Esophagus squamous epithelium (tissue), 5 donors: ENCODE data around the gene ZNF593. TPM values are rescaled to one million over a fixed set of nuclear protein-coding genes. Genes with fewer than 3 reads are reported as not detected.

Source experiments
- DNase-seq: peaks from one replicate; lab custom pipeline; 2025; lab: John Stamatoyannopoulos, UW
- H3K27ac ChIP-seq, 4 donors: fragments of 200-600 bp; sonication (generic); one replicate each; pipeline ENCODE4 v1.5.1; 2016 to 2019; ENCODE audit warnings: mild to moderate bottlenecking in 1 of 4
- H3K27me3 ChIP-seq, 4 donors: fragments of 200-600 bp; sonication (generic); 1 replicate in 3 of 4; 2 replicates in 1 of 4; pipeline versions ENCODE4 v1.5.1 to v1.6.0; 2017 to 2021; ENCODE audit warnings: antibody characterized with exemption in 1 of 4
- H3K36me3 ChIP-seq, 3 donors: fragments of 200-600 bp; sonication (generic); one replicate each; pipeline ENCODE4 v1.5.1; 2016 to 2019
- H3K4me1 ChIP-seq, 3 donors: fragments of 200-600 bp; sonication (generic); one replicate each; pipeline ENCODE4 v1.5.1; 2017 to 2019
- H3K4me3 ChIP-seq, 4 donors: fragments of 200-600 bp; sonication (generic); 1 replicate in 3 of 4; 2 replicates in 1 of 4; pipeline ENCODE4 v1.5.1; 2016 to 2019; ENCODE audit warnings: mild to moderate bottlenecking in 2 of 4, moderate library complexity in 1 of 4
- H3K9me3 ChIP-seq, 3 donors: fragments of 200-600 bp; sonication (generic); one replicate each; pipeline ENCODE4 v1.5.1; 2016 to 2019
- CTCF ChIP-seq, 6 experiments: fragments of 450-650 bp in 4 of 6; fragments of 200-600 bp in 2 of 6; sonication (generic) in 2 of 6; IDR thresholded peaks; one replicate each; pipeline ENCODE4 v1.5.1; 2016 to 2019; ENCODE audit warnings: antibody characterized with exemption in 6 of 6, mild to moderate bottlenecking in 4 of 6, moderate library complexity in 4 of 6
- POLR2A ChIP-seq, 4 donors: fragments of 450-650 bp; IDR thresholded peaks; one replicate each; pipeline ENCODE4 v1.6.1; 2017; ENCODE audit warnings: antibody characterized with exemption in 4 of 4, mild to moderate bottlenecking in 4 of 4, moderate library complexity in 3 of 4
- WGBS, 2 donors: methylation state at CpG; one replicate each; pipeline ENCODE4 v1.1.5; 2018; 5-methylcytosine and 5-hydroxymethylcytosine counted together
- intact Hi-C: fragments of 100-400 bp; cut with DNase I; formaldehyde crosslinking; loops from one replicate; pipeline ENCODE4 v1.15.0; 2022
- total RNA-seq, 4 donors: library from RNA; depleted of rRNA; stranded (reverse); fragments of >200 nt; gene quantifications; one replicate each; pipeline ENCODE4 v1.1.0, GENCODE V29; 2016
- donor health status: DM: yes; HTN: yes; CAD: no.

ZNF593 gene
- total RNA-seq, 4 donors from 2014 or later: 19.2 to 45.6 (median 24.7) TPM

DNA sequence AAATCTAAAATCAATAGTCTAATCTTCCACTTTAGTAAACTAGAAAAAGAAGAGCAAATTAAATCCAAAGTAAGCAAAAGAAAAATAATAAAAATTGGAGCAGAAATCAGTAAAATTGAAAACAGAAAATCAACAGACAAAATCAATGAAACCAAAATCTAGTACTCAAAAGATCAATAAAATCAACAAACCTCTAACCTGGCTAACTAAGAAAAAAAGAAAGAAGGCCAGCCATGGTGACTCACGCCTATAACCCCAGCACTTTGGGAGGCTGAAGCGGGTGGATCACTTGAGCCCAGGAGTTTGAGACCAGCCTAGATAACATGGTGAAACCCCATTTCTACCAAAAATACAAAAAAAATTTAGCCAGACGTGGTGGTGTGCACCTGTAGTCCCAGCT lies 35.2 kb upstream of the ZNF593 start:
- intact Hi-C loops: no loop called here
- no peak for DNase-seq
- no peak for TF ChIP-seq CTCF (IDR thresholded peaks at IDR 0.05)
- TF ChIP-seq POLR2A (IDR thresholded peaks at IDR 0.05): no peak
- no peaks in the 10 kb centered on the region for H3K36me3 ChIP-seq
- no peaks in the 10 kb centered on the region for H3K27me3 ChIP-seq
- H3K4me3 ChIP-seq: no peak overlapping the region
- H3K27ac ChIP-seq: no peak overlapping the region
- 90 to 93% methylated on average over 3 of the region's 3 CpGs for WGBS, 2 donors
- no peaks in the 10 kb centered on the region for H3K4me1 ChIP-seq
- no peaks in the 10 kb centered on the region for H3K9me3 ChIP-seq

- 59 to 71% methylated on average over 3 of the region's 3 CpGs for WGBS, 2 donors
- Histone ChIP-seq H3K4me3 (no peak overlapping the region), H3K36me3 (no peaks in the 10 kb centered on the region), H3K9me3 (no peaks in the 10 kb centered on the region), H3K27me3 (no peaks in the 10 kb centered on the region), H3K27ac (no peak overlapping the region), H3K4me1 (peaks cover 0 to 6% (median 0%) of the 10 kb centered on the region in 3 donors)
- no peak for DNase-seq
- intact Hi-C loops: no loop called here
- no peak for TF ChIP-seq CTCF (IDR thresholded peaks at IDR 0.05)
- no peak for TF ChIP-seq POLR2A (IDR thresholded peaks at IDR 0.05)
Measured at GRCh38 chr1:26138974-26139558, 30.6 kb upstream of the ZNF593 start.

GRCh38 chr1:26142159-26142558 lies 27.5 kb upstream of the ZNF593 start:
- peaks cover 0 to 14% (median 6%) of the 10 kb centered on the region in 3 donors for H3K4me1 ChIP-seq
- H3K36me3 ChIP-seq: no peaks in the 10 kb centered on the region
- TF ChIP-seq POLR2A (IDR thresholded peaks at IDR 0.05) (no peak), CTCF (IDR thresholded peaks at IDR 0.05) (peak in 2 of 6 experiments; percentile 13 to 21)
- peaks cover 0 to 7% (median 0%) of the 10 kb centered on the region in 4 donors for H3K27me3 ChIP-seq
- peak overlapping the region in 1 of 4 donors; percentile 6 for H3K4me3 ChIP-seq
- no peak for DNase-seq
- H3K9me3 ChIP-seq: no peaks in the 10 kb centered on the region
- no peak overlapping the region for H3K27ac ChIP-seq
- WGBS, 2 donors: 68 to 73% methylated on average over 8 of the region's 8 CpGs
- intact Hi-C loops: no loop called here

DNA sequence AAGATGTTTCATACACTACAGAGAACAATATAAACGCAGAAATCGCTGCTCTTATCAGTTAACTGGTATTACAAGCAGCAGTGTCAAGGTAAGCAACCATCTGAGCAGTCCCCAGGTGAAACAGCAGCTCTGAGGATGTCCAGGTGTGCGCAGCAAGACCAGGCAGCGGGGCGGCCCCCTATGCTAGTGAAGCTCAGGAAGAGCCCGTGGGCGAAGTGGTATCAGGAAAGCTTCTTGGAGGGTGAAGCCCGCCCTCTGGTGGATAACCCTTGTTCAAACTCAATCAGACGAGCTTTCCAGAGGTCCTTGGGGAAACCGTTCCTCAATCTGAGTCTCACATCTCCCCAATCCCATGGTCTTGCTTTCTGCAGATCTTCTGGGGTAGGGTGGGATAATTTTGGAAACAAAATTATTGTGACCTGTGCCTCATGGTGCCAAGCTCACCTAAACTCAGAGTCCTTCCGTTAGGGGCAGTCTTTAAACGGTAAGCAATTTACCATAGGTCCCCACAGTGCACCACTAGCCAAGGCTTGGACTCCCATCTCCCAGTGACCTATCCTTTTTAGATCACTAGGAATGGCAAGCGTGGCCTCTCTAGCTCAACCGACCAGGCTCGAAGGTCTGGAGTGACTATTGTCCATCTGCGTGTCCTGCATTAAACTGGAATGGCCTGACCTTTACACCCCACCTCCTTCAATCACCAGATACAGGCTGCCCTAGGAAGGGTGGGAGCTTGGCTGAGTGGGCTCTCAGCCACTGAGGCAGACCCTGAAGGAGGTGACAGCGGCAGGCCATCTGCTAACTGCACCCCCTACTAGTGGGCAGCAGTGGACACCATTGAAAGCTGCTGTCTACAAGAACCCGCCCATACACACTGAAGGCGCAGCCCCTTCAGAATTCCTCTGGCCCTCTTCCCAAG lies 24.4 kb upstream of the ZNF593 start:
- H3K36me3 ChIP-seq: no peaks in the 10 kb centered on the region
- no peak overlapping the region for H3K4me3 ChIP-seq
- TF ChIP-seq CTCF (IDR thresholded peaks at IDR 0.05): peak; percentile 73 to 90 (median 83)
- TF ChIP-seq POLR2A (IDR thresholded peaks at IDR 0.05): no peak
- H3K4me1 ChIP-seq: peaks cover 0 to 14% (median 6%) of the 10 kb centered on the region in 3 donors
- H3K27me3 ChIP-seq: peaks cover 0 to 12% (median 0%) of the 10 kb centered on the region in 4 donors
- no peak overlapping the region for H3K27ac ChIP-seq
- no peak for DNase-seq
- intact Hi-C loops: loop anchor here (2.0 kb wide), 1 partner anchor 40 kb away; no protein-coding TSS in a partner anchor
- WGBS, 2 donors: 15 to 25% methylated on average over 11 to 13 of the region's 19 CpGs
- no peaks in the 10 kb centered on the region for H3K9me3 ChIP-seq

DNA sequence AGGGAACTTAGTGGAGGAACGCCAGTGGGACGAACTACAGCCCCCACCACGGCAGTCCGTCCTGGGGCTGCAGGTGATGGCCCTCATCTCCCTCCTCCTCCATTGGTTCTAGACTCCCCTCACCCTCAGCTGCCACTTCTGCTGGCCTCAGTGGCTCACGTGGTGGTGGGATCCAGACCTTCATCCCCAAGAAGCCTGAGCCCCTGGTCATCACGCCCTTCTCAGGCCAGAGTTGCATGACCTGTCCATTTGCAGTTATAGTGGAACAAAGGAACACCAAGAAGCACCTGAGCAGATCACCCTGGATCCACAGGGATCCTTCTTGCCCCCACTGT lies 23.8 kb upstream of the ZNF593 start:
- Histone ChIP-seq H3K9me3 (no peaks in the 10 kb centered on the region), H3K4me3 (no peak overlapping the region), H3K4me1 (peaks cover 0 to 14% (median 6%) of the 10 kb centered on the region in 3 donors), H3K36me3 (no peaks in the 10 kb centered on the region), H3K27me3 (peaks cover 0 to 12% (median 0%) of the 10 kb centered on the region in 4 donors), H3K27ac (no peak overlapping the region)
- TF ChIP-seq POLR2A (IDR thresholded peaks at IDR 0.05): no peak
- no peak for TF ChIP-seq CTCF (IDR thresholded peaks at IDR 0.05)
- 35 to 43% methylated on average over 5 to 6 of the region's 6 CpGs for WGBS, 2 donors
- no peak for DNase-seq
- intact Hi-C loops: loop anchor here (2.0 kb wide), 1 partner anchor 41 kb away; no protein-coding TSS in a partner anchor
